Cardiac muscle cell (in vitro differentiated cells and primary cell): Measurements from ENCODE around the gene IFNLR1. TPM values are rescaled to one million over a fixed set of nuclear protein-coding genes. Genes with fewer than 3 reads are reported as not detected.

Experiments used
- DNase-seq, 2 donors: peaks; one replicate each; pipeline versions ENCODE4 v3.0.0 to v3.0.0-alpha.2; 2010 to 2017; ENCODE audit warnings: low read depth in 1 of 2, low spot score in 1 of 2
- H3K27ac ChIP-seq: fragments of 200-600 bp; sonication (generic); 2 replicates; pipeline ENCODE4 v1.5.1; 2016
- H3K27me3 ChIP-seq: fragments of 200-600 bp; sonication (generic); 2 replicates; pipeline ENCODE4 v1.6.0; 2016; ENCODE audit warnings: control low read depth
- H3K36me3 ChIP-seq: fragments of 200-600 bp; sonication (generic); 2 replicates; pipeline ENCODE4 v1.5.1; 2016; ENCODE audit warnings: control low read depth
- H3K4me1 ChIP-seq: fragments of 200-600 bp; sonication (generic); 2 replicates; pipeline ENCODE4 v1.8.1; 2017; ENCODE audit warnings: low read depth, mild to moderate bottlenecking, mixed run types
- H3K4me3 ChIP-seq: fragments of 200-600 bp; sonication (generic); 2 replicates; pipeline ENCODE4 v1.5.1; 2016; ENCODE audit warnings: mild to moderate bottlenecking
- H3K9me3 ChIP-seq: fragments of 200-600 bp; sonication (generic); 2 replicates; pipeline ENCODE4 v1.5.1; 2017; ENCODE audit warnings: low read depth, mild to moderate bottlenecking, control low read depth
- polyA plus RNA-seq: library from polyadenylated mRNA; unstranded; fragments of >200 nt; fragmentation: Nextera tagmentation; extraction: Ambion mirVana; gene quantifications from 2 replicates; pipeline ENCODE4 v1.2.1, GENCODE V29; 2016
- total RNA-seq: library from RNA; depleted of rRNA; stranded (reverse); fragments of >200 nt; gene quantifications from 2 replicates; pipeline ENCODE4 v1.2.3, GENCODE V29; 2016
- TF ChIP-seq, protein P1 (sequence below): IDR thresholded peaks from 2 replicates; pipeline ENCODE4 v1.5.1; 2012; ENCODE audit warnings: low read depth, mild to moderate bottlenecking, low read length

Gene IFNLR1
- total and polyA plus RNA-seq, 2 experiments from 2014 or later = 3.9 to 15.2 TPM

DNA sequence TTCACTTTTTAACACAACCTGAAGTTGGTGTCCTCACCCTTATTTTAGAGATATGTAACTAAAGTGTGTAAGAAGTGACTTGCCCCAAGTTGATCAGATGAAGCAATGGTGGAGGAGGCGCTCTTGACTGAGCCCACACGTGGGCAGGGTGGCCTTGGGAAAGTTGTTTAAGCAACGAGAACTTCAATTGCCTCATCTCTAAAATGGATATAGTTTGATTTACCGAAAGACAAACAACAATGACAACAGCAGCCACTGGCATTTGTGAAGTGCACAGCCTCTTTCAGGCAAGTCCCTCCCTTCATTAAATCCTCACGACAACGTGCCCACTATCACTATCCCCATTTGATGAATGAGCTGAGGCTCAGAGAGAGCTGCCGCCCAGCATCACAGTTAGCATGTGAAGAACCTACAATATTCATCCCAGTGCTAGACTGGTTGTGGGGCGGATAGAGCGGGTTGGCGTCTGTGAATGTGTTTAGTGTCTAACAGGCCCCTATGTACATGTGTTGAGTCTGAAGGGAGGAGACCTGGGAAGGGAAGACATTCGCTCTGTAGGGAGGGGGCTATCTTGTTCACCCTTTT lies 47.2 kb downstream of the IFNLR1 start:
- TF ChIP-seq, protein P1, sequence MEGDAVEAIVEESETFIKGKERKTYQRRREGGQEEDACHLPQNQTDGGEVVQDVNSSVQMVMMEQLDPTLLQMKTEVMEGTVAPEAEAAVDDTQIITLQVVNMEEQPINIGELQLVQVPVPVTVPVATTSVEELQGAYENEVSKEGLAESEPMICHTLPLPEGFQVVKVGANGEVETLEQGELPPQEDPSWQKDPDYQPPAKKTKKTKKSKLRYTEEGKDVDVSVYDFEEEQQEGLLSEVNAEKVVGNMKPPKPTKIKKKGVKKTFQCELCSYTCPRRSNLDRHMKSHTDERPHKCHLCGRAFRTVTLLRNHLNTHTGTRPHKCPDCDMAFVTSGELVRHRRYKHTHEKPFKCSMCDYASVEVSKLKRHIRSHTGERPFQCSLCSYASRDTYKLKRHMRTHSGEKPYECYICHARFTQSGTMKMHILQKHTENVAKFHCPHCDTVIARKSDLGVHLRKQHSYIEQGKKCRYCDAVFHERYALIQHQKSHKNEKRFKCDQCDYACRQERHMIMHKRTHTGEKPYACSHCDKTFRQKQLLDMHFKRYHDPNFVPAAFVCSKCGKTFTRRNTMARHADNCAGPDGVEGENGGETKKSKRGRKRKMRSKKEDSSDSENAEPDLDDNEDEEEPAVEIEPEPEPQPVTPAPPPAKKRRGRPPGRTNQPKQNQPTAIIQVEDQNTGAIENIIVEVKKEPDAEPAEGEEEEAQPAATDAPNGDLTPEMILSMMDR = no peak
- DNase-seq = no peak
- no peak overlapping the region for H3K4me3 ChIP-seq
- no peaks in the 10 kb centered on the region for H3K27me3 ChIP-seq
- H3K9me3 ChIP-seq = no peaks in the 10 kb centered on the region
- no peak overlapping the region for H3K27ac ChIP-seq
- no peaks in the 10 kb centered on the region for H3K36me3 ChIP-seq
- no peaks in the 10 kb centered on the region for H3K4me1 ChIP-seq

DNA sequence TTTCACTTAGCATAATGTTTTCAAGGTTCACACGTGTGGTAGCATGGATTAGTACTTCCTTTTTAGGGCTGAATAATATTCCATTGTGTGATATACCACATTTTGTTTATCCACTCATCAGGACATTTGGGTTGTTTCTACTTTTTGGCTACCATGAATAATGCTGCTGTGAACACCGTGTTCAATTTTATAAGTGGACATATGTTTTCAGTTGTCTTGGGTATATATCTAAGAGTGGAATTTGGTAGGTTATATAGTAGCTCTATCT lies 47.9 kb downstream of the IFNLR1 start:
- Histone ChIP-seq H3K36me3 (no peaks in the 10 kb centered on the region), H3K27ac (no peak overlapping the region), H3K4me3 (no peak overlapping the region), H3K27me3 (no peaks in the 10 kb centered on the region), H3K4me1 (no peaks in the 10 kb centered on the region), H3K9me3 (no peaks in the 10 kb centered on the region)
- no peak for DNase-seq
- TF ChIP-seq, protein P1 = no peak

DNA sequence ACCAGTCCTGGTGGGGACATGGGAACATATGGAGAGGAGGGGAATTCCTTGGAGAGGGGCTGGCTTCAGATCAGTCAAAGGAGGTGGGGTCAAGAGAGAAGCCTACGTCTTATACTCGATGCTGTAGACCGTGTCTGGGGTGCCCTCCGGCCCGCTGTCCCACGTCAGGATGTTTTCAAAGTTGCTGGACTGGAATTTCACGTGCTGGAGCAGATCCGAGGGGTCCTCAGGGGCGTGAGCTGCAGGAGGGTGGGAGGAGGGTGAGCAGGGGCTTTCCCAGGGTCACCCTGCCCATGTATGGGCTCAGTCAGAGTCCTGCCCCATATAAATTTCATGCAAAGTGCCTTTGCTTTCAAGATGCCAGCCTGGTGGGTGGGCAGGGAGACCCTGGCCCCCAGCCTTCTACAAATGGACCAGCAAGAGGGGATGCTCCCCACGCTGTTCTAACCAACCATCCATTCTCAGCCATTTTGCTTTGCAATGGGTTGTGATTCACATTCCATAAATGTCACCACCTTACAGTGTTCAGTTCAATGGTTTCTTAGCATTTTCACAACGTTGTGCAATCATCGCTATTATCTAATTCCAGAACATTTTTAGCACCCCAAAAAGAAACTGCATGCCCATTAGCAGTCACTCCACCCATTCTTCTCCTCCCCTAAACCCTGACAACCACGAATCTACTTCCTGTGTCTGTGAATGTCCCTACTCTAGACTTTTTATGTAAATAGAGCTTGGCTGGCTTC lies 48.4 kb downstream of the IFNLR1 start:
- H3K27me3 ChIP-seq = no peaks in the 10 kb centered on the region
- TF ChIP-seq, protein P1 = no peak
- no peak overlapping the region for H3K27ac ChIP-seq
- H3K4me1 ChIP-seq = no peaks in the 10 kb centered on the region
- H3K9me3 ChIP-seq = no peaks in the 10 kb centered on the region
- no peak overlapping the region for H3K4me3 ChIP-seq
- DNase-seq = no peak
- H3K36me3 ChIP-seq = no peaks in the 10 kb centered on the region

DNA sequence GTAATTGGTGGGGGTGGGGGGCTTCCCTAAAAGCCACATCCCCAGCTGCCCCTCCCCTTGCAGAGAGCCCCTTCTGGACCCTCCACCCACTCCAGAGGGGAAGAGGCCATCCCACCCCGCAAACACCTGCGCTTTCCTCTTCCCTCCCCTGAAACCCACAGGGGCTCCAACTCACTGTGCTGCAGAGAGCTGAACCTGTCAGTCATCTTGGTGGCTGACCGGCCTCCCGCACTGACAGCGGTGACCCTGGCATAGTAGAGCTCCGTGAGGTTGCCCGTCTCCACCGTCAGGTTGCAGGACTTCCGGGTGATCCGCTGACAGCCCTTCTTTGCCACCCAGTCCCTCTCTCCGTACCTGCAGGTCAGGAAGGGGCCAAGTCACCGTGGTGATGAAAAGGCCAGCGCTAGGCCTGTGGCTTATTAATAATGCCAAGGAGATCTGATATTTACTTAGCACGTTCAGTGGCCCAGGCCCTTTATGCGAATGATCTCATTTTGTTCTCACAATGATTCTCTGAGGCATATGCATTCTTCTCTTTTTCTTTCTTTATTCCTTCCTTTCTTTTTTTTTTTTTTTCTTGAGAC lies 50.0 kb downstream of the IFNLR1 start:
- no peak for DNase-seq
- H3K4me1 ChIP-seq = no peaks in the 10 kb centered on the region

DNA sequence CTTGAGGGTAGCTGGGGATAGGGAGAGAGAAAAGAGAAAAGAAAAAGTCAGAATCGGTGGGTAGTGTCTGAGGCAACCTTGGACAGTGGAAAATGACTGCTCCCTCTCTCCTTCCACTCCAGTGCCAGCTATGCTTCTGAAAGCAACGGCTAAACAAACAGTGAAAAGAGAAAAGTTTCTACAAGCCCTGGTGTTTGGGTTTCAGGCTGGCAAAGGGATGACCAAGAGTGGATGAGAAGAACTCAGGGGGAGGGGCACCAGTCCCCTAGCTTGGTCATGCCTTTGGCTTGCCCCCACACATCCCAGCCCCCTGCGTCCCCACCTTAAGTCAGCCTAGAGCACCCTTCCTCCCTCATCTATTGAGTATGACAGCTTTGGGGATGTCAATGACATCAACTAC lies 52.7 kb downstream of the IFNLR1 start:
- H3K4me3 ChIP-seq = no peak overlapping the region
- TF ChIP-seq, protein P1 = no peak
- no peaks in the 10 kb centered on the region for H3K4me1 ChIP-seq
- DNase-seq = no peak
- no peaks in the 10 kb centered on the region for H3K36me3 ChIP-seq
- H3K9me3 ChIP-seq = no peaks in the 10 kb centered on the region
- no peak overlapping the region for H3K27ac ChIP-seq
- no peaks in the 10 kb centered on the region for H3K27me3 ChIP-seq

More for the DNA sequence above, 50.0 kb downstream of the IFNLR1 start:
- Histone ChIP-seq H3K9me3 (no peaks in the 10 kb centered on the region), H3K36me3 (no peaks in the 10 kb centered on the region), H3K4me3 (no peak overlapping the region), H3K27me3 (no peaks in the 10 kb centered on the region), H3K27ac (no peak overlapping the region)
- TF ChIP-seq, protein P1 = no peak
